D721Med (cell line): ENCODE results near the gene ABCD3.

ENCODE experiments used
- DNase-seq: peaks from one replicate; pipeline ENCODE4 v3.0.0; 2011; ENCODE audit warnings: low spot score; ENCODE audit not compliant: insufficient read length
- FAIRE-seq: peaks from 2 replicates; lab custom pipeline; 2011; peaks lifted over from hg19 to GRCh38; lab: Jason Lieb, UNC
- CTCF ChIP-seq: IDR thresholded peaks from 2 replicates; pipeline ENCODE4 v1.5.1; 2012; ENCODE audit warnings: mild to moderate bottlenecking, control low read depth; ENCODE audit not compliant: insufficient read depth; ENCODE audit errors: missing control alignments

The ABCD3 gene

GRCh38 chr1:94526152-94526980, 108.2 kb downstream of the ABCD3 start:
- DNase-seq (no peak), FAIRE-seq (no peak)
- TF ChIP-seq CTCF: no peak

GRCh38 chr1:94527447-94528031, 109.3 kb downstream of the ABCD3 start:
- FAIRE-seq (no peak), DNase-seq (no peak)
- TF ChIP-seq CTCF: no peak

- no peak for DNase-seq
- TF ChIP-seq CTCF: no peak
- FAIRE-seq: no peak
These were observed 110.1 kb downstream of the ABCD3 start for GRCh38 chr1:94528299-94528698.

- TF ChIP-seq CTCF: no peak
- DNase-seq (no peak), FAIRE-seq (no peak)
These were observed 110.6 kb downstream of the ABCD3 start for GRCh38 chr1:94528826-94529225.

GRCh38 chr1:94529416-94529815, 111.2 kb downstream of the ABCD3 start:
- TF ChIP-seq CTCF: no peak
- no peak for FAIRE-seq

GRCh38 chr1:94530373-94530878, 112.2 kb downstream of the ABCD3 start:
- DNase-seq (no peak), FAIRE-seq (no peak)

More at GRCh38 chr1:94529416-94529815, 111.2 kb downstream of the ABCD3 start:
- no peak for DNase-seq

More at GRCh38 chr1:94530373-94530878, 112.2 kb downstream of the ABCD3 start:
- no peak for TF ChIP-seq CTCF
